Posterior cingulate gyrus (tissue), 11 donors: ENCODE results near the gene CCL13.

Experiments
- DNase-seq, 10 donors: peaks; one replicate each; pipeline versions ENCODE4 v3.0.0 to v3.0.0-alpha.2; 2020 to 2021; ENCODE audit warnings: mixed read lengths in 3 of 10
- intact Hi-C: fragments of 100-400 bp; cut with DNase I; formaldehyde crosslinking; loops from one replicate; pipeline ENCODE4 v1.15.1; 2023

CCL13 gene

GRCh38 chr17:34361478-34362061 is 5.3 kb downstream of the CCL13 start:
- peak; percentile 54 to 98 (median 86) for DNase-seq
- intact Hi-C loops: loop anchor here (1.0 to 10.0 kb wide), 2 partner anchors 161 to 577 kb away; no protein-coding TSS in a partner anchor

- no peak for DNase-seq
- intact Hi-C loops: loop anchor here (10.0 kb wide), 1 partner anchor 578 kb away; no protein-coding TSS in a partner anchor
Measured at GRCh38 chr17:34363183-34363661, 6.9 kb downstream of the CCL13 start, which contains the start of gene CCL1. CCL1 (minus strand) TSS chr17:34363233; CDS start chr17:34363161, 72 bp downstream.

DNA sequence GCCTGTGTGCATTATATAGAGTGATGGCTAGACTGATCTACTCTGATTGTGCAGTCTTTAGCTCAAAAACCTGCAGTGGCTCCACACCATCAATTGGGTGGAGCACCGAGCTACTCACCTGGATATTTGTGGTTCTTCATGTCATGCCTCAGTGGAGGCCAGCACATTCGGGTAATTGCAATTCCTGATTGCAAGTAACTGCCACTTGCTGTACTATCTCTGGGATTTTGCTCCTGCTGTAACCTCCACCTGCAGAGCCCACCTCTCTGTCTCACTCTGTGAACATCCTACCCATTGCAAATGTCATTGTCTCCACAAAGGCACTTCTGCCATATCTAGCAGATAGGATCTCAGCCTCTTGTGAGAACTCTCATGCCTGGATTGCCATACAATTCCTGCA is 8.5 kb downstream of the CCL13 start:
- no peak for DNase-seq
- intact Hi-C loops: loop anchor here (10.0 kb wide), 1 partner anchor 580 kb away; no protein-coding TSS in a partner anchor

GRCh38 chr17:34365340-34365739 is 9.1 kb downstream of the CCL13 start:
- no peak for DNase-seq
- intact Hi-C loops: loop anchor here (10.0 kb wide), 1 partner anchor 581 kb away; no protein-coding TSS in a partner anchor

- intact Hi-C loops: loop anchor here (10.0 kb wide), 1 partner anchor 581 kb away; no protein-coding TSS in a partner anchor
- no peak for DNase-seq
Measured at GRCh38 chr17:34366010-34366409, 9.7 kb downstream of the CCL13 start.

DNA sequence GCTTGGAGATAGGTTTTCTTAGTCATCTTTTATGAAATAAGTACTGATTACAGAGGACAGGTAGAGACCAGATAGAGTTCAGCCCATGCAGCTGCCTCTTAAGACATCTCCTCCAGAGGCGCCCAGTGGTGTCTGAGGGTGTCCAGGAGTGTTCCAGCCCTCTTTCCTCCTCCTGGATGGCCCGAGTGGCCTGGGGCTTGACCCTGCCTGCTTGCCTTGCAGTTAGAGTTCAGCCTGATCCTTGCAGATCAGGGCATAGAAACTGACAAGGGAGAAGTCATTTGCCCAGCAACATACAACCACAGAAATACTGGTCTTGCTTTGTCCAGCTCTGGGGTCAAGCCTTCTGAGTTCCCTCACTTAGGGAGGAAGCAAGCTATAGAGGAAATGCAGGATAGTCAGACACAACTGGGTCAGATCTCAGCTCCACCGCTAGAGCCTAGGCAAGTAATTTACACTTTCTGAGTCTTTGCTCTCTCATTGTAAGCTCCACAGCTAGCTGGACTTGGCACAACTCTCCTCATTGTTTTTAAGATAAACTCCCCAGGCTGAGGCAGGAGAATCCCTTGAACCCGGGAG is 10.3 kb downstream of the CCL13 start:
- intact Hi-C loops: loop anchor here (10.0 kb wide), 1 partner anchor 582 kb away; no protein-coding TSS in a partner anchor
- no peak for DNase-seq

- intact Hi-C loops: loop anchor here (10.0 kb wide), 1 partner anchor 583 kb away; no protein-coding TSS in a partner anchor
- no peak for DNase-seq
Measured at GRCh38 chr17:34367486-34368195, 11.4 kb downstream of the CCL13 start.

GRCh38 chr17:34368196-34368945 is 12.1 kb downstream of the CCL13 start:
- DNase-seq: no peak
- intact Hi-C loops: loop anchor here (10.0 kb wide), 1 partner anchor 584 kb away; no protein-coding TSS in a partner anchor

DNA sequence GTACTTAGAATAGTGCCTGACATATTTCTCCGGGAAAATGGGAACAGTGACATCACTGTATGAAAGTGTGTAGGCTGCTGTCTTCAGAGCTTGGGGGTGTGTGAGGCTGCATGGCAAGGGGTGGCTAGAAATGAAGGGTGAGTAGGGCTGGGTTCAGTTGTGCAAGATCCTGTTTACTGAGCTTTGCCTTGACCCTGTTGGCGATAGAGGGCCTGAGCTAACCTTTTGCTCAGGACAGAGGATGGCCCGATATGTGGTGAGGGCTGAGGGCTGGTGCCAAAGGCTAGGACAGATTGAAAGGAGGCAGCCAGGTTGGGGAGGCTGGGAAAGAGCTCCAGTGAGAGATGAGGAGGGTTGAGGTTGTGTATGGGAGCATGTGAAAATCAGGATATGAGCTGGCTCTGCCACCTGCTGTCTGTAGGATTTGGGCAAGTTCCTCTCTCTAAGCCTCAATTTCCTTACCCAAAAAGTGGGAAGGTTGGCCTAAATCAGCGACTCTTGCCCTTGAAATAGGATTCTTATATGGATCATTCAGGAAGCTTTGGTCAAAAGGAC is 12.7 kb downstream of the CCL13 start:
- no peak for DNase-seq
- intact Hi-C loops: loop anchor here (10.0 kb wide), 1 partner anchor 584 kb away; no protein-coding TSS in a partner anchor

GRCh38 chr17:34369571-34369970 is 13.3 kb downstream of the CCL13 start:
- intact Hi-C loops: loop anchor here (10.0 kb wide), 1 partner anchor 585 kb away; no protein-coding TSS in a partner anchor
- no peak for DNase-seq

DNA sequence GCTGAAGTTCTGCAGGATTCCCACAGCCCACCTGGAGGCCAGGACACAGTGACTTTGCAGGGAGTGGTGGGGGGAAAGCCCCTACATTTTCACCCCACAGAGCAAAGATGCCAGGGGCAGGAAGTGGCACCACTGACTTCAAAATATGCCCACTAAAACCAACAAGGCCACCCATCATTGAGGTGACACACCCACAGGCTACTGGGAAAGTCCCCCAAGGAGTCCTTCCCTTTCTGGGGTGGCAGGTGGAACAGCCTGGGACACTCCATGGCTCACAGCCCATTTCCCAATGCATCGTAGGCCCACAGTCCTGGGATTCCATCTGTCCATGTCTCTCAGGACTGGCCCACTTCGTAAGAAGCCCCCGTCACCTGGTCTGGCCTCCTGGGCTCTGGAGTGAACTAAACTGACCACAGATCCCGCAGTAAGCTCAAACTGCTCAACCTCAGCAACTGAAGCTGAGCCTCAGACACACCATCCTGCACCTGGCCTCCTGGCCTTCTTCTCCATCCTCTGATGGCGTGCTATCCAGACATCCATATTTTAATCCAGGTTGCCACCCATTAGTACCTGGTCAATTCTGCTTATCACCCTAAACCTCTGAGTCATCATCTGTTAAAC is 14.2 kb downstream of the CCL13 start:
- DNase-seq: no peak
- intact Hi-C loops: no loop called here

DNA sequence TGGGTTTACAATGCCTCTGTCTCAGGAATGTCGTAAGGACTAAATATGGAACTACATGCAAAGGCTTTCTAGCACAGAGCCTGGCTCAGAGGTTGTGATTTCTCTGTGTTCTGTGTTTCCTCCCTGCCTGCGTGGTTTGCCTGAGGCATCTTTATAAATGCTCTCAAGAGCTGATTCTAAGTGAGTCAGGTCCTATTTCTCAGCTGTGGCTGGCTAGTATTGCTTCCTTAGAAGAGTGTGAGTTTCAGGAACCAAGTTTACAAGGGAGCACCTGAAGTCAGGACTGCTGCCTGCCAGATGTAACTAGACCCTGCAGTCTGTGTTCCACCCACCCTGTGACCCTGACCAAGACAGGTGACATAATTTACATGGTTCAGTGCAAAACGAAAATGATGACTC is 14.7 kb downstream of the CCL13 start:
- no peak for DNase-seq
- intact Hi-C loops: no loop called here

GRCh38 chr17:34371405-34372100 is 15.3 kb downstream of the CCL13 start:
- no peak for DNase-seq
- intact Hi-C loops: no loop called here

GRCh38 chr17:34374457-34374856 is 18.2 kb downstream of the CCL13 start:
- intact Hi-C loops: no loop called here
- no peak for DNase-seq

DNA sequence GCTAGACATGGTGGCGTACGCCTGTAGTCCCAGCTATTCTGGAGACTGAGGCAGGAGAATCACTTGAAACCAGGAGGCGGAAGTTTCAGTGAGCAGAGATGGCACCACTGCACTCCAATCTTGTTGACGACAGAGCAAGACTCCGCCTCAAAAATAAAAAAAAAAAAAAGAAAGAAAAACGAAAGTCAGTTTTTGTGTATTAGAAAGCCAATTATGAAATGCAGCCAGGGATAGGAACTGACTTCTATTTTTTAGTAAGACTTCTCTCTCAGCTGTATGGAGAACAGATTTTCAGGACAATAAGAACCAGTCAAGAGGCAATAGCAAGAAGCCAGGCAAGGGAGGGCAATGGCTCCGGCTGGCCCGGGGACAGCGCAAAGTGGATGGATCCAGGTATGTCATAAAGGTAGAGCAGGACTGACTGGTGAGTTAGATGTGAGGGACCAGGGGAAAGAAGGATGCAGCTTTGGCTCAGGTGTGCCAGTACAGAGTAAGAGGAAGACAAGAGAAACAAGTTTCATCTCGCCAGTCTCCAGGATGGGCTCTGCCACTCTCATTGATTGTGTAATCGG is 19.2 kb downstream of the CCL13 start:
- DNase-seq: no peak
- intact Hi-C loops: no loop called here

DNA sequence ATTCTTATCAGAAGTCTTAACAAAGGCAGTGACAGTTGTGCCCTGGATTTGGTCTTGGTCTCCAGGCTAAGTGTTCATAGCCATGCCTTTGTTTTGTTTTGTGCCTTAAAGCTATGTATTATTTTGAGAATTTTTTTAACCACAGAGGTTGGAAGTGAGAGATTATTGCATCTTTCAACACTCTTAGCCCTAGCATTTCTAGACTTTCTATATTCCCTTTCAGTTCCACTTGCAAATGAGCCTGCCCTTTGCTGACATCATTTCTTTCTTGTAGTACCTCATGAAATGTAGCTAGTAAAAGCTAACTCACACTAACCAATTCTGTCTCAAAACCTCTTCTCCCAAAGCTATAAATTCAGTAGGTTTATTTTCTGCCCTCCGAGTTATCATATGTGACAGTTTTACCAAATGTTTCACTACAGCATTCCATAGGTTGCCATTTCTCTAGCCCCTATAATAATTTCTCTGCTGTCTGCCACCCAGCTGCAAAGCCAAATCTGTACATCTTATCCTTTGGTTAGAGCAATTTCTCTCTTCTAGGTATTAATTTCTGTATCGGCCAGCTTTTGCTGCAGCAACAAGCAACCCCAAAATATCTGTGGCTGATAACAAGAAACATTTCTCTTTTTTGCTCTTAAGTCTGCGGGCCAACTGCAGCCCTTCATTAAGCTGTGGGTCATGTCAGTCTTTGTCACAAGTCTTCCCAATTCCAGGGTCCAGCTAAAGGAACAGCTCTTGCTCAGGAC is 21.0 kb downstream of the CCL13 start:
- intact Hi-C loops: no loop called here
- no peak for DNase-seq

- intact Hi-C loops: no loop called here
- DNase-seq: no peak
Measured at GRCh38 chr17:34378664-34379101, 22.4 kb downstream of the CCL13 start.

DNA sequence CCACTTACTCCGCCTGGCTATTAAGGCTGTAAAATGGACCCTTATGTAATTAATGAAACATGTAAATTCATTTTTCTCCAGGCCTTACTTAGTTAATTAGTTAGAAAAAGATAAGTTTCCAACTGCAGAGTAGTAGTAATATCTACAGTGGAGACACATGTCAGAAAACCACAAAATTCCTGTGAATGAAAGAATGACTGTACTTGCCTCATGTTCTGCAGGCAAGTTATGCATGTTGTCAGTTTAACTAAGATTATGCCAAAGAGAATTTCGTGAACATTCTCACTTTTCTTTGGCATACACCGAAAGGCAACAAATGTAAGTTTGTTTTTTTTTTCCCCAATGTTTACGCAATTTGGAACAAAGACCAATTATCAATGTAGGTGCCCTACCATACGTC is 23.6 kb downstream of the CCL13 start:
- DNase-seq: no peak

More for the DNA sequence above, 23.6 kb downstream of the CCL13 start:
- intact Hi-C loops: no loop called here
